ENCODE measurements around the gene KCNT2.

The KCNT2 gene

GRCh38 chr1:196440711-196441110 is 167.5 kb downstream of the KCNT2 start:
- Histone ChIP-seq H3K27me3 (no peaks in the 10 kb centered on the region), H3K9me3 (no peaks in the 10 kb centered on the region), H3K36me3 (no peaks in the 10 kb centered on the region), H3K4me3 (no peak overlapping the region), H3K27ac (no peak overlapping the region), H3K4me1 (no peaks in the 10 kb centered on the region)
- intact Hi-C loops (cut with DNase I; ENCODE audit: low total_unique reads), result no loop called here
- DNase-seq, result no peak
- TF ChIP-seq, protein P1, sequence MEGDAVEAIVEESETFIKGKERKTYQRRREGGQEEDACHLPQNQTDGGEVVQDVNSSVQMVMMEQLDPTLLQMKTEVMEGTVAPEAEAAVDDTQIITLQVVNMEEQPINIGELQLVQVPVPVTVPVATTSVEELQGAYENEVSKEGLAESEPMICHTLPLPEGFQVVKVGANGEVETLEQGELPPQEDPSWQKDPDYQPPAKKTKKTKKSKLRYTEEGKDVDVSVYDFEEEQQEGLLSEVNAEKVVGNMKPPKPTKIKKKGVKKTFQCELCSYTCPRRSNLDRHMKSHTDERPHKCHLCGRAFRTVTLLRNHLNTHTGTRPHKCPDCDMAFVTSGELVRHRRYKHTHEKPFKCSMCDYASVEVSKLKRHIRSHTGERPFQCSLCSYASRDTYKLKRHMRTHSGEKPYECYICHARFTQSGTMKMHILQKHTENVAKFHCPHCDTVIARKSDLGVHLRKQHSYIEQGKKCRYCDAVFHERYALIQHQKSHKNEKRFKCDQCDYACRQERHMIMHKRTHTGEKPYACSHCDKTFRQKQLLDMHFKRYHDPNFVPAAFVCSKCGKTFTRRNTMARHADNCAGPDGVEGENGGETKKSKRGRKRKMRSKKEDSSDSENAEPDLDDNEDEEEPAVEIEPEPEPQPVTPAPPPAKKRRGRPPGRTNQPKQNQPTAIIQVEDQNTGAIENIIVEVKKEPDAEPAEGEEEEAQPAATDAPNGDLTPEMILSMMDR (IDR thresholded peaks at IDR 0.05), result no peak

- intact Hi-C loops (cut with DNase I; ENCODE audit: low total_unique reads), result no loop called here
- Histone ChIP-seq H3K9me3 (no peaks in the 10 kb centered on the region), H3K36me3 (no peaks in the 10 kb centered on the region), H3K27me3 (no peaks in the 10 kb centered on the region), H3K27ac (no peak overlapping the region), H3K4me1 (no peaks in the 10 kb centered on the region), H3K4me3 (no peak overlapping the region)
- TF ChIP-seq, protein P1 (IDR thresholded peaks at IDR 0.05), result no peak
- DNase-seq, result no peak
Measured at GRCh38 chr1:196438329-196438728, 169.9 kb downstream of the KCNT2 start.

DNA sequence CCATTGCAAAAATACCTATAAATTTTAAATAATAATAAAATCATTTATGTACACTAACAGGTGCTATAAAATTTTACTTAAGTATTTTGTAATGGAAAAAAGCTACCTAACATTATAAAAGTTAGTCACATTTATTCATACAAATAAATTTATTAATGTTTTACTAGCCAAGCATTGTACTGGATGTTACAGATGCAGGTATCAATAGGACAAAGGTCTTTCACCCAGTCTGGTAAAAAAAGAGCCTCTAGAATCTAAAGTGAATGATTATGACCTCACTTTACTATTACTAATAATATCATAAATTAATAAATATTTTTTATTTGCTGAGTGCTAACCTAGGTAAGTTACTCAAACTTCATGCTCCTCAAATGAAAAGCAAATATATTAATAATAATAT is 170.6 kb downstream of the KCNT2 start:
- H3K27ac ChIP-seq, result no peak overlapping the region
- H3K27me3 ChIP-seq, result no peaks in the 10 kb centered on the region
- no peaks in the 10 kb centered on the region for H3K9me3 ChIP-seq
- TF ChIP-seq, protein P1 (IDR thresholded peaks at IDR 0.05), result no peak
- no peak overlapping the region for H3K4me3 ChIP-seq
- intact Hi-C loops (cut with DNase I; ENCODE audit: low total_unique reads), result no loop called here
- no peaks in the 10 kb centered on the region for H3K4me1 ChIP-seq
- DNase-seq, result no peak
- no peaks in the 10 kb centered on the region for H3K36me3 ChIP-seq

DNA sequence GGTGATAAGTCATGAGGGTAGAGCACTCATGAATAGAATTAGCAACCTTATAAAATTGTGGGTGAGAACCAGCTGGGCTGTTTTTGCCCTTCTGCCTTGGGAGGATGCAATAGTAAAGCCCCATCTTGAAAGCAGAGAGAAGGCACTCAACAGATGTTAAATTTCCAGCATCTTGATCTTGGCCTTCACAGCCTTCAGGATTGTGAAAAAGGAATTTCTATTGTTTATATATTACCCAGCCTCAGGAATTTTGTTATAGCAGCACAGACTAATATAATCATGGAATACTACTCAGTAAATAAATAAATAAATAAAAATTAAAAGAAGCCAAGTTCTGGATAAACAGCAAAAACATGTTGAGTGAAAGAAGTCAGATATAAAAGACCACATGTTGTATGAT is 175.2 kb downstream of the KCNT2 start:
- intact Hi-C loops (cut with DNase I; ENCODE audit: low total_unique reads), result no loop called here
- Histone ChIP-seq H3K9me3 (no peaks in the 10 kb centered on the region), H3K4me1 (no peaks in the 10 kb centered on the region)

GRCh38 chr1:196427976-196428734 is 180.1 kb downstream of the KCNT2 start:
- TF ChIP-seq, protein P1 (IDR thresholded peaks at IDR 0.05), result no peak
- H3K36me3 ChIP-seq, result no peaks in the 10 kb centered on the region
- intact Hi-C loops (cut with DNase I; ENCODE audit: low total_unique reads), result no loop called here
- no peaks in the 10 kb centered on the region for H3K27me3 ChIP-seq
- H3K4me3 ChIP-seq, result no peak overlapping the region
- H3K27ac ChIP-seq, result no peak overlapping the region
- no peak for DNase-seq
- no peaks in the 10 kb centered on the region for H3K4me1 ChIP-seq
- H3K9me3 ChIP-seq, result no peaks in the 10 kb centered on the region

More for the DNA sequence above, 175.2 kb downstream of the KCNT2 start:
- no peak for DNase-seq
- no peaks in the 10 kb centered on the region for H3K36me3 ChIP-seq
- no peaks in the 10 kb centered on the region for H3K27me3 ChIP-seq
- no peak overlapping the region for H3K4me3 ChIP-seq
- TF ChIP-seq, protein P1 (IDR thresholded peaks at IDR 0.05), result no peak
- H3K27ac ChIP-seq, result no peak overlapping the region
